ENCODE measurements around the gene KIF18B. TPM values are rescaled to one million over a fixed set of nuclear protein-coding genes. Genes with fewer than 3 reads are reported as not detected.

The KIF18B gene
- 0.13 TPM in 1 of 2 replicates, not detected in the other for total RNA-seq

DNA sequence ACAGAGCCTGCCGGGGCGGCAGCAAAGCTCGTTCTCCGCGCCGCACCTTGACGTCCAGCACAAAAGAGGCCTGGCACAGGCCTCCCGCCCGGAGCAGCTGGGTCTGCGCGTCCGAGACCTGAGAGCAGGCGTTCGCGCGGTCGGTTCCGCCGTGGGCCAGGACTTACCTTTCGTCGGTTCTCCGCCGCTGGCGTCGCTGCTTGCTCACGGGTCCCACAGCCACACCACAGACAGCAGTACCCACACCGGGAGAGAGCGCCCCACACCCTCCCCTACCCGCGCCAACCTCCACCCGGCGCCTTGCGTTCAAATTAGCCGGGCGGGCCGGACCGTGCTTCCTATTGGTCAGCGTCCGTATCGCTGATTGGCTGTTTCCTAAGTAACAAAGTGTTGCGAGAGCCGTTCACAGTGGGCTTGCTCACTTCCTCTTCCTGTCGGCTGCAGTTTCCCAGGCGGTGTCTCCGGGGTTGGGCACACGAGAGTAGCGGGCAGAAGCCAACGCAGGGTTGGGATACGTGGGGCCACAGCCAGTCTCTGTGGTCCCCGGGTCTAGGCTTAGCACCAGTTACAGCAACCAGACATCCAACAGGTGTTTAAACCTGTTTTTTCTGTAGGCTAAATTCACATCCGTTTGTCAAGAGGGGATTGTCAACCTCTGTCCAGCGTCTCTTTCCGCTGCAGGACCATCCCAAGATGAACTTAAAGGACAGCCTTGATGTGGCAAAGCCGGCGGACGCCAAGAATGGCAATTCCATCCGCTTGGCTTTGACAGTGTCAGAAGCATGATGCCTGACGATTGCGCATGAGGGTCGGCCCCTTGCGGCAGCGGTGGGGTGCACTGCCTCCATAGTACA, at the start of gene KIF18B:
Gene KIF18B (minus strand): TSS at position 313 of the 854 bp plus-strand sequence. CDS start 11,429 bp downstream, outside the sequence.
- H3K27me3 ChIP-seq (ENCODE audit: control insufficient read depth, insufficient read depth, low read length): no peaks in the 10 kb centered on the region
- TF ChIP-seq, protein P1, sequence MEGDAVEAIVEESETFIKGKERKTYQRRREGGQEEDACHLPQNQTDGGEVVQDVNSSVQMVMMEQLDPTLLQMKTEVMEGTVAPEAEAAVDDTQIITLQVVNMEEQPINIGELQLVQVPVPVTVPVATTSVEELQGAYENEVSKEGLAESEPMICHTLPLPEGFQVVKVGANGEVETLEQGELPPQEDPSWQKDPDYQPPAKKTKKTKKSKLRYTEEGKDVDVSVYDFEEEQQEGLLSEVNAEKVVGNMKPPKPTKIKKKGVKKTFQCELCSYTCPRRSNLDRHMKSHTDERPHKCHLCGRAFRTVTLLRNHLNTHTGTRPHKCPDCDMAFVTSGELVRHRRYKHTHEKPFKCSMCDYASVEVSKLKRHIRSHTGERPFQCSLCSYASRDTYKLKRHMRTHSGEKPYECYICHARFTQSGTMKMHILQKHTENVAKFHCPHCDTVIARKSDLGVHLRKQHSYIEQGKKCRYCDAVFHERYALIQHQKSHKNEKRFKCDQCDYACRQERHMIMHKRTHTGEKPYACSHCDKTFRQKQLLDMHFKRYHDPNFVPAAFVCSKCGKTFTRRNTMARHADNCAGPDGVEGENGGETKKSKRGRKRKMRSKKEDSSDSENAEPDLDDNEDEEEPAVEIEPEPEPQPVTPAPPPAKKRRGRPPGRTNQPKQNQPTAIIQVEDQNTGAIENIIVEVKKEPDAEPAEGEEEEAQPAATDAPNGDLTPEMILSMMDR (IDR thresholded peaks at IDR 0.05; ENCODE audit: insufficient read depth, low read length, severe bottlenecking): no peak
- H3K4me3 ChIP-seq (ENCODE audit: low read depth, low read length): peak within 1 kb of the TSS; percentile 82
- DNase-seq (ENCODE audit: low read depth) (peak; percentile 90), FAIRE-seq (no peak)
- H3K36me3 ChIP-seq (ENCODE audit: control insufficient read depth, insufficient read depth, low read length): no peaks in the 10 kb centered on the region

DNA sequence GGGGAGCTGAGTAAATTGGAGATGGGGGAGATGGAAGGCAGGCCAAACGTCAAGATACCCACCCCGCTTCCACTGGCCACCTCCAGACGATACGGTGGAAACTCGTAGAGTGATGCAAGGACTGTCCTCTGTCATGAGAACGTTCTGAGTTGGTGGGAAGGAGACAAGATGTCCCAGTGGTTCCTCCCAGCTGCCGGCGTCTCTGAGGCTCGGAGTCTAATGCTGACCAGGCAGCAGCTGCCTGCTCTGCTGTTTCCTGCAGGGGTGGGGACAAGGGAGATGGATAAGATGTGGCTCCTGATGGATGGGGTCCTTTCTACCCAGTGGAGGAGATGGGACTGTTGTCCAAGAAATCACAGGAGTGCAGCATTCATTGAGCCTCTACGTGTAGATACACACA, 48.7 kb upstream of the KIF18B start:
- H3K27me3 ChIP-seq (ENCODE audit: control insufficient read depth, insufficient read depth, low read length): peaks cover 2% of the 10 kb centered on the region
- FAIRE-seq (no peak), DNase-seq (ENCODE audit: low read depth) (no peak)
- H3K4me3 ChIP-seq (ENCODE audit: low read depth, low read length): no peak overlapping the region
- H3K36me3 ChIP-seq (ENCODE audit: control insufficient read depth, insufficient read depth, low read length): no peaks in the 10 kb centered on the region
- TF ChIP-seq, protein P1 (IDR thresholded peaks at IDR 0.05; ENCODE audit: insufficient read depth, low read length, severe bottlenecking): no peak

GRCh38 chr17:44995436-44996001, 47.9 kb upstream of the KIF18B start:
- FAIRE-seq (no peak), DNase-seq (ENCODE audit: low read depth) (no peak)
- H3K36me3 ChIP-seq (ENCODE audit: control insufficient read depth, insufficient read depth, low read length): no peaks in the 10 kb centered on the region
- H3K4me3 ChIP-seq (ENCODE audit: low read depth, low read length): no peak overlapping the region
- H3K27me3 ChIP-seq (ENCODE audit: control insufficient read depth, insufficient read depth, low read length): peaks cover 2% of the 10 kb centered on the region
- TF ChIP-seq, protein P1 (IDR thresholded peaks at IDR 0.05; ENCODE audit: insufficient read depth, low read length, severe bottlenecking): no peak

- DNase-seq (ENCODE audit: low read depth): no peak
- peaks cover 2% of the 10 kb centered on the region for H3K27me3 ChIP-seq (ENCODE audit: control insufficient read depth, insufficient read depth, low read length)
- TF ChIP-seq, protein P1 (IDR thresholded peaks at IDR 0.05; ENCODE audit: insufficient read depth, low read length, severe bottlenecking): no peak
- H3K4me3 ChIP-seq (ENCODE audit: low read depth, low read length): no peak overlapping the region
- no peaks in the 10 kb centered on the region for H3K36me3 ChIP-seq (ENCODE audit: control insufficient read depth, insufficient read depth, low read length)
- FAIRE-seq: no peak
Measured at GRCh38 chr17:44992242-44992939, 44.8 kb upstream of the KIF18B start.

DNA sequence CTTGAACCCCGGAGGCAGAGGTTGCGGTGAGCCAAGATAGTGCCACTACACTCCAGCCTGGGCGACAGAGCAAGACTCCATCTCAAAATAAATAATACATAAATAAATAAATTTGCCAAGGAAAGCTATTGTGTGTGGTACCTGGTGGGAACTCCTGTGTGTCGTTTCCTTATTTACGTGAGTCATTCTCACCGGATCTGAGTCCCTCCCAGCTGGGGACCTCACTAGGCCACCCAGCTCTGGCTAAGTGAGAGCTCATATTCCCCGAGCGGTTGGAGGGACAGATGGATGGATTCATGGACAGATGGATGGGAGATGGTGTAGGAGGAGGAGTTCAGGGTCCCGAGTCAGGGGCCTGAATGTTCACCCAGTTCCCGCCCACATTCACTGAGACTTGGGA, 43.4 kb upstream of the KIF18B start:
- H3K36me3 ChIP-seq (ENCODE audit: control insufficient read depth, insufficient read depth, low read length): no peaks in the 10 kb centered on the region
- H3K27me3 ChIP-seq (ENCODE audit: control insufficient read depth, insufficient read depth, low read length): peaks cover 5% of the 10 kb centered on the region
- FAIRE-seq: no peak
- no peak overlapping the region for H3K4me3 ChIP-seq (ENCODE audit: low read depth, low read length)
- DNase-seq (ENCODE audit: low read depth): peak; percentile 9
- TF ChIP-seq, protein P1 (IDR thresholded peaks at IDR 0.05; ENCODE audit: insufficient read depth, low read length, severe bottlenecking): no peak

All from bronchial epithelial cell (primary cell).